ENCODE measurements around the gene DPEP2.
A peak's percentile ranks its signal among the peaks of the same experiment; 100 is the strongest.

DNA sequence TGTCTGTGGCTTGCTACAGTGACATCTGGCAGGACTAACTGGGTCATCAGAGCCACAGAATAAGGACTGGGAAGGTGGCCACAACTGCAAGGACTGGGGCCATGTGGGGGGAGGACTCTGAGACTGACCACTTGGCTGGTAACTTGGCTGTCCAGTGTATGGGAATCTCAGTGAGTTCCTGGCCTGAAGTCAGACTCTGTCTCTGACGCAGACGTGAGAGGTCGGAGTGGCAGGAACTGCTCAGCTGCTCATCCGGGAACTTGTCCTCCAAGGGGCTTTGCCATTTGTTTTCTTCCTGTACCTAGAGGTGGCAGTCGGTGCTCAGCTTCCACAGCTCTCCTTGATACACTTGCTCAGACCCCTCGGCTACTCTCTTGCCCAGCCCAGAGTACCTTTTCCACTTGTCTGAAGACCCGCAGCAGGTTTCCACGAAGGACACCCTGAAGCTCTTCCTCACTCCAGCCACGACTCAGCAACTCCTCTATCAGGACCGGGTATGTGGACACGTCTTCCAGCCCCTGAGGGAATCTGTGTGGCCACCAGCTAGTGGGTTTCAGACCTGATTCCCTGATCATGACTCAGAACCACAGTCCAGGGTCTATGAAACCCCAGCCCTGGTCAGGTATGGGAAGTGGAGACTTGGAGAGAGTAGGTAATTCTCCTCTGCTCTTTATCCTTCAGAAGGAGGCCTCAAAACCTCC lies 11.7 kb downstream of the DPEP2 start:
- TF ChIP-seq ATAD3A (CRISPR knock-in tag; IDR thresholded peaks at IDR 0.05): no peak
- TF ChIP-seq, protein P1, sequence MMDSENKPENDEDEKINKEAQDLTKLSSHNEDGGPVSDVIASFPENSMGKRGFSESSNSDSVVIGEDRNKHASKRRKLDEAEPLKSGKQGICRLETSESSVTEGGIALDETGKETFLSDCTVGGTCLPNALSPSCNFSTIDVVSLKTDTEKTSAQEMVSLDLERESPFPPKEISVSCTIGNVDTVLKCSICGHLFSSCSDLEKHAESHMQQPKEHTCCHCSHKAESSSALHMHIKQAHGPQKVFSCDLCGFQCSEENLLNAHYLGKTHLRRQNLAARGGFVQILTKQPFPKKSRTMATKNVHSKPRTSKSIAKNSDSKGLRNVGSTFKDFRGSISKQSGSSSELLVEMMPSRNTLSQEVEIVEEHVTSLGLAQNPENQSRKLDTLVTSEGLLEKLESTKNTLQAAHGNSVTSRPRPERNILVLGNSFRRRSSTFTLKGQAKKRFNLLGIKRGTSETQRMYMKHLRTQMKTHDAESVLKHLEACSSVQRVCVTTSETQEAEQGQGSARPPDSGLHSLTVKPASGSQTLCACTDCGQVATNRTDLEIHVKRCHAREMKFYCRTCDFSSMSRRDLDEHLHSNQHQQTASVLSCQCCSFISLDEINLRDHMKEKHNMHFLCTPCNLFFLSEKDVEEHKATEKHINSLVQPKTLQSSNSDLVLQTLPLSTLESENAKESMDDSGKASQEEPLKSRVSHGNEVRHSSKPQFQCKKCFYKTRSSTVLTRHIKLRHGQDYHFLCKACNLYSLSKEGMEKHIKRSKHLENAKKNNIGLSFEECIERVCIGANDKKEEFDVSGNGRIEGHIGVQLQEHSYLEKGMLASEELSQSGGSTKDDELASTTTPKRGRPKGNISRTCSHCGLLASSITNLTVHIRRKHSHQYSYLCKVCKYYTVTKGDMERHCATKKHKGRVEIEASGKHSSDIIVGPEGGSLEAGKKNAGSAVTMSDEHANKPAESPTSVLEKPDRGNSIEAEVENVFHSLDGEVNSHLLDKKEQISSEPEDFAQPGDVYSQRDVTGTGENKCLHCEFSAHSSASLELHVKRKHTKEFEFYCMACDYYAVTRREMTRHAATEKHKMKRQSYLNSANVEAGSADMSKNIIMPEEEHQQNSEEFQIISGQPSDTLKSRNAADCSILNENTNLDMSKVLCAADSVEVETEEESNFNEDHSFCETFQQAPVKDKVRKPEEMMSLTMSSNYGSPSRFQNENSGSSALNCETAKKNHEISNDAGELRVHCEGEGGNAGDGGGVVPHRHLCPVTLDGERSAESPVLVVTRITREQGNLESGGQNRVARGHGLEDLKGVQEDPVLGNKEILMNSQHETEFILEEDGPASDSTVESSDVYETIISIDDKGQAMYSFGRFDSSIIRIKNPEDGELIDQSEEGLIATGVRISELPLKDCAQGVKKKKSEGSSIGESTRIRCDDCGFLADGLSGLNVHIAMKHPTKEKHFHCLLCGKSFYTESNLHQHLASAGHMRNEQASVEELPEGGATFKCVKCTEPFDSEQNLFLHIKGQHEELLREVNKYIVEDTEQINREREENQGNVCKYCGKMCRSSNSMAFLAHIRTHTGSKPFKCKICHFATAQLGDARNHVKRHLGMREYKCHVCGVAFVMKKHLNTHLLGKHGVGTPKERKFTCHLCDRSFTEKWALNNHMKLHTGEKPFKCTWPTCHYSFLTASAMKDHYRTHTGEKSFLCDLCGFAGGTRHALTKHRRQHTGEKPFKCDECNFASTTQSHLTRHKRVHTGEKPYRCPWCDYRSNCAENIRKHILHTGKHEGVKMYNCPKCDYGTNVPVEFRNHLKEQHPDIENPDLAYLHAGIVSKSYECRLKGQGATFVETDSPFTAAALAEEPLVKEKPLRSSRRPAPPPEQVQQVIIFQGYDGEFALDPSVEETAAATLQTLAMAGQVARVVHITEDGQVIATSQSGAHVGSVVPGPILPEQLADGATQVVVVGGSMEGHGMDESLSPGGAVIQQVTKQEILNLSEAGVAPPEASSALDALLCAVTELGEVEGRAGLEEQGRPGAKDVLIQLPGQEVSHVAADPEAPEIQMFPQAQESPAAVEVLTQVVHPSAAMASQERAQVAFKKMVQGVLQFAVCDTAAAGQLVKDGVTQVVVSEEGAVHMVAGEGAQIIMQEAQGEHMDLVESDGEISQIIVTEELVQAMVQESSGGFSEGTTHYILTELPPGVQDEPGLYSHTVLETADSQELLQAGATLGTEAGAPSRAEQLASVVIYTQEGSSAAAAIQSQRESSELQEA (CRISPR knock-in tag; IDR thresholded peaks at IDR 0.05; ENCODE audit: not compliant biosample characterization): no peak
- TF ChIP-seq, protein P2, sequence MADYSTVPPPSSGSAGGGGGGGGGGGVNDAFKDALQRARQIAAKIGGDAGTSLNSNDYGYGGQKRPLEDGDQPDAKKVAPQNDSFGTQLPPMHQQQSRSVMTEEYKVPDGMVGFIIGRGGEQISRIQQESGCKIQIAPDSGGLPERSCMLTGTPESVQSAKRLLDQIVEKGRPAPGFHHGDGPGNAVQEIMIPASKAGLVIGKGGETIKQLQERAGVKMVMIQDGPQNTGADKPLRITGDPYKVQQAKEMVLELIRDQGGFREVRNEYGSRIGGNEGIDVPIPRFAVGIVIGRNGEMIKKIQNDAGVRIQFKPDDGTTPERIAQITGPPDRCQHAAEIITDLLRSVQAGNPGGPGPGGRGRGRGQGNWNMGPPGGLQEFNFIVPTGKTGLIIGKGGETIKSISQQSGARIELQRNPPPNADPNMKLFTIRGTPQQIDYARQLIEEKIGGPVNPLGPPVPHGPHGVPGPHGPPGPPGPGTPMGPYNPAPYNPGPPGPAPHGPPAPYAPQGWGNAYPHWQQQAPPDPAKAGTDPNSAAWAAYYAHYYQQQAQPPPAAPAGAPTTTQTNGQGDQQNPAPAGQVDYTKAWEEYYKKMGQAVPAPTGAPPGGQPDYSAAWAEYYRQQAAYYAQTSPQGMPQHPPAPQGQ (CRISPR knock-in tag; IDR thresholded peaks at IDR 0.05; ENCODE audit: borderline replicate concordance): no peak
- TF ChIP-seq POLR2AphosphoS5 (IDR thresholded peaks at IDR 0.05; ENCODE audit: low read depth, low read length): peak; percentile 48
- TF ChIP-seq CC2D1A (CRISPR knock-in tag; IDR thresholded peaks at IDR 0.05): no peak
- TF ChIP-seq ZNF124 (CRISPR knock-in tag; IDR thresholded peaks at IDR 0.05): no peak
- TF ChIP-seq HOXA9 (CRISPR knock-in tag; IDR thresholded peaks at IDR 0.05; ENCODE audit: borderline replicate concordance): no peak
- TF ChIP-seq GATA4 (IDR thresholded peaks at IDR 0.05; ENCODE audit: borderline replicate concordance, low read depth): no peak
- no peak for TF ChIP-seq CBFB (CRISPR knock-in tag; IDR thresholded peaks at IDR 0.05)
- TF ChIP-seq EP300 (IDR thresholded peaks at IDR 0.05; ENCODE audit: low read depth in 2 of 2, low read length in 2 of 2): no peak
- TF ChIP-seq EP300 (CRISPR knock-in tag; IDR thresholded peaks at IDR 0.05; ENCODE audit: borderline replicate concordance): no peak
- no peak for TF ChIP-seq ZNF549 (CRISPR knock-in tag; IDR thresholded peaks at IDR 0.05)
- no peak for TF ChIP-seq RFX5 (IDR thresholded peaks at IDR 0.05; ENCODE audit: low read depth, low read length)
- TF ChIP-seq JUND (CRISPR knock-in tag; IDR thresholded peaks at IDR 0.05): no peak

All from HepG2 (cell line).